ENCODE data around the gene TOM1L1. TPM values are rescaled to one million over a fixed set of nuclear protein-coding genes. Genes with fewer than 3 reads are reported as not detected.

TOM1L1 gene
- total RNA-seq, 4 donors from 2014 or later = 28.4 to 41.6 (median 30.0) TPM

DNA sequence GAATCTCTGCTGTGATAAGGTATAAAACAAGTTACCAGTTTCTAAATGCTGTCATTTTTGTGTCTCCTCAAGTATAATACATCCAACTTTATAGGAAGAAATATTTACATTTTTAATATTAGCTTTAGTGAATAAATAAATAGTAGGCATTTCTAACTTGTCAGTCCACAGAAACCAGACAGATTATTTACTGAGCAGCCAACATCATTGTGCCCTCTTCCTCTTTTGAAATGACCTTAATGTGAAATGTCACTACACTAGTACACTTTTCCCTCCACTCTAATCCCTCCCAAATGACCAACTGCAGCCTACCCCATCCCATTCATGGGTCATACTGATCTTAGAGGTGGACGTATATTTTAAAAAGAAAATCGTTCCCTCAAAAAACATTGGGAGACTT is 77.1 kb downstream of the TOM1L1 start:
- Histone ChIP-seq H3K9me3 (peaks cover 0 to 4% (median 0%) of the 10 kb centered on the region in 3 donors), H3K36me3 (no peaks in the 10 kb centered on the region), H3K27me3 (no peaks in the 10 kb centered on the region), H3K4me1 (peaks cover 0 to 20% (median 5%) of the 10 kb centered on the region in 3 donors), H3K27ac (no peak overlapping the region), H3K4me3 (no peak overlapping the region)
- ATAC-seq = no peak
- WGBS, 2 donors (ENCODE audit: low coverage in 1 of 2) = 91 to 100% methylated on average over 2 of the region's 2 CpGs
- TF ChIP-seq POLR2AphosphoS5 (IDR thresholded peaks at IDR 0.05) (no peak), EP300 (IDR thresholded peaks at IDR 0.05) (no peak), POLR2A (IDR thresholded peaks at IDR 0.05) (no peak)
- TF ChIP-seq, protein P1, sequence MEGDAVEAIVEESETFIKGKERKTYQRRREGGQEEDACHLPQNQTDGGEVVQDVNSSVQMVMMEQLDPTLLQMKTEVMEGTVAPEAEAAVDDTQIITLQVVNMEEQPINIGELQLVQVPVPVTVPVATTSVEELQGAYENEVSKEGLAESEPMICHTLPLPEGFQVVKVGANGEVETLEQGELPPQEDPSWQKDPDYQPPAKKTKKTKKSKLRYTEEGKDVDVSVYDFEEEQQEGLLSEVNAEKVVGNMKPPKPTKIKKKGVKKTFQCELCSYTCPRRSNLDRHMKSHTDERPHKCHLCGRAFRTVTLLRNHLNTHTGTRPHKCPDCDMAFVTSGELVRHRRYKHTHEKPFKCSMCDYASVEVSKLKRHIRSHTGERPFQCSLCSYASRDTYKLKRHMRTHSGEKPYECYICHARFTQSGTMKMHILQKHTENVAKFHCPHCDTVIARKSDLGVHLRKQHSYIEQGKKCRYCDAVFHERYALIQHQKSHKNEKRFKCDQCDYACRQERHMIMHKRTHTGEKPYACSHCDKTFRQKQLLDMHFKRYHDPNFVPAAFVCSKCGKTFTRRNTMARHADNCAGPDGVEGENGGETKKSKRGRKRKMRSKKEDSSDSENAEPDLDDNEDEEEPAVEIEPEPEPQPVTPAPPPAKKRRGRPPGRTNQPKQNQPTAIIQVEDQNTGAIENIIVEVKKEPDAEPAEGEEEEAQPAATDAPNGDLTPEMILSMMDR (IDR thresholded peaks at IDR 0.05) = no peak

DNA sequence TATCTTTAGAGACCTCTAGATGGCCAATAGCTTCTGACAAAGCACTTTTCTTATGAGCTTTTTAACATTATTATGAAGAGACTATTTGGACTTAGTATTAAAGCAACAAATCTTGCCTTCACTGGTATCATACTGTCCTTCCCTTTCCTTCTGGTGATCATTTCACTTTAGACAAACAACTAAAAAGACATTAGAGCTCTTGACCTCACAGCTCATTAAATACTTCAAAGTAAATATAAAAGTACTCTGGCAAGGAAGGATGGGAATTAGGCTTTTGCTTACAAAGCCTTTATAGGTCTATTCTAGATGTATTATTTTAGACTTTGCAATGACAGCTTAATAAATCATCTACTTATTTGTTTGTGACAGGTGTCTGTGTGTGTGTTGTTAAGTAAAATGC is 79.0 kb downstream of the TOM1L1 start:
- peak overlapping the region in 2 of 4 donors; percentile 15 to 17 for H3K27ac ChIP-seq
- H3K36me3 ChIP-seq = no peaks in the 10 kb centered on the region
- H3K4me1 ChIP-seq = peaks cover 2 to 23% (median 8%) of the 10 kb centered on the region in 3 donors
- no peak for ATAC-seq
- peaks cover 0 to 4% (median 0%) of the 10 kb centered on the region in 3 donors for H3K9me3 ChIP-seq
- no peak overlapping the region for H3K4me3 ChIP-seq
- TF ChIP-seq, protein P1 (IDR thresholded peaks at IDR 0.05) = no peak
- TF ChIP-seq POLR2AphosphoS5 (IDR thresholded peaks at IDR 0.05) = no peak
- no peak for TF ChIP-seq POLR2A (IDR thresholded peaks at IDR 0.05)
- no peak for TF ChIP-seq EP300 (IDR thresholded peaks at IDR 0.05)
- H3K27me3 ChIP-seq = no peaks in the 10 kb centered on the region

DNA sequence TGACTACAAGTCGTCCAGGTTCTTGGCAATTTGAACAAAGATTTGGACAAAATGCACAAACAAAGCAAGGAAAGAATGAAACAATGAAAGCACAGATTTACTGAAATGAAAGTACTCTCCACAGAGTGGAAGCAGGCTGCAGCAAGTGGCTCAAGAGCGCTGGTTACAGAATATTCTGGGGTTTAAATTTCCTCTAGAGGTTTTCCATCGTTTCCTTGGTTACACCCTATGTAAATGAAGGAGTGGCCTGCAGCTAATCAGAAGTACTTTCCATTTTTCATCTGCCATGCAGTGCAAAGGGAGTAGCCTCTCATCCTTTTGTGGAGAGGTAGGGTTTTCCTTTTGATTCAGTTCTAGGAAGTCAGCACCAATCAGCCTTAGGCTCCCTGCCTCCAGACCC is 79.7 kb downstream of the TOM1L1 start:
- H3K4me3 ChIP-seq = no peak overlapping the region
- TF ChIP-seq POLR2AphosphoS5 (IDR thresholded peaks at IDR 0.05) = no peak
- H3K9me3 ChIP-seq = peaks cover 0 to 4% (median 0%) of the 10 kb centered on the region in 3 donors
- no peaks in the 10 kb centered on the region for H3K27me3 ChIP-seq
- H3K27ac ChIP-seq = no peak overlapping the region
- ATAC-seq = no peak
- H3K36me3 ChIP-seq = no peaks in the 10 kb centered on the region
- 59 to 86% methylated on average over 3 of the region's 3 CpGs for WGBS, 2 donors (ENCODE audit: low coverage in 1 of 2)
- H3K4me1 ChIP-seq = peaks cover 2 to 23% (median 8%) of the 10 kb centered on the region in 3 donors

DNA sequence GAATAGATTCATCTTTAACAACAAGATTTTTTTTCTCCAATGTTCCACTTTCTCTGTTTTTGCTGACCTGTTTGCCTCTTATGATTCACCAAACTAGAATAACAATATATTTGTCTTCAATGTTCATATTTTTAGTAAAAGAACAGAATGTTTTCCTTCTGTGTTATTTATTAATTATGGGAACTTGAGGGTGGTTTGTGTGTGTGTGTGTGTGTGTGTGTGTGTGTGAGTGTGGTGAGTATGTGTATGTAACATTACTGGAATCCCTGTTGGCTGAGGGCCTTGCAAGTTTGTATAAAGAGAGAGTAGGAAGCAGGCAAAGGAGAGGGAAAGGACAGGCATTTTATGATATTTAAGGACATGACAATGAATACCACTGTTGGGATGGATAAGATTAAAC is 81.7 kb downstream of the TOM1L1 start:
- H3K27ac ChIP-seq = peak overlapping the region in 2 of 4 donors; percentile 40 to 49
- ATAC-seq = peak; percentile 46
- peaks cover 2 to 23% (median 8%) of the 10 kb centered on the region in 3 donors for H3K4me1 ChIP-seq
- peaks cover 0 to 9% of the 10 kb centered on the region in 2 donors for H3K36me3 ChIP-seq
- H3K9me3 ChIP-seq = peaks cover 0 to 4% (median 0%) of the 10 kb centered on the region in 3 donors
- H3K27me3 ChIP-seq = no peaks in the 10 kb centered on the region
- no peak overlapping the region for H3K4me3 ChIP-seq
- TF ChIP-seq, protein P1 (IDR thresholded peaks at IDR 0.05) = no peak
- peak; percentile 66 for TF ChIP-seq POLR2AphosphoS5 (IDR thresholded peaks at IDR 0.05)

DNA sequence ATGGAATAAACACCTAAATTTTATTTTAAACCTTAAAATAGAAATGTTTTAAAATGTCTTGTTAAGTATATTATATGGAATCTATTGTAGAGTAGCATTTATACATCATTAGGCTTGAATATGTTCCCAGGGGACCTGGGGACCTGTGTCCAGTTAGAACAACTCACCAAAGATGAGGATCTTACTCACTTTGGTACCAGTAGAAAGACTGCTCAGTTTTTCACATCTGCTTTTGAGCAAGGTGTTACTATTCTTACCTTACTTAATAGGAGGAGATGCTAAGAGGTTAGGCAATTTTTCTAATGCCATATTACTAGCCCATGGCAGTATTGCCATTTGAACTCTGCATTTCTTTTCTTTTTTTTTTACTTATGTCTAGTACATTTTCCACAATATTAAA is 82.6 kb downstream of the TOM1L1 start:
- Histone ChIP-seq H3K27ac (peak overlapping the region in 3 of 4 donors; percentile 40 to 49 (median 46)), H3K9me3 (peaks cover 0 to 4% (median 0%) of the 10 kb centered on the region in 3 donors), H3K4me3 (no peak overlapping the region), H3K36me3 (peaks cover 0 to 10% of the 10 kb centered on the region in 2 donors), H3K4me1 (peaks cover 2 to 23% (median 8%) of the 10 kb centered on the region in 3 donors), H3K27me3 (no peaks in the 10 kb centered on the region)
- TF ChIP-seq, protein P1 (IDR thresholded peaks at IDR 0.05) = no peak
- TF ChIP-seq POLR2AphosphoS5 (IDR thresholded peaks at IDR 0.05) (no peak), EP300 (IDR thresholded peaks at IDR 0.05) (no peak), POLR2A (IDR thresholded peaks at IDR 0.05) (no peak)
- ATAC-seq = no peak

All from gastroesophageal sphincter (tissue), 4 donors.